H9 (cell line): Measurements from ENCODE around the gene BHLHE41. TPM values are rescaled to one million over a fixed set of nuclear protein-coding genes. Genes with fewer than 3 reads are reported as not detected.
A peak's percentile ranks its signal among the peaks of the same experiment; 100 is the strongest.

ENCODE experiments used
- DNase-seq: peaks from one replicate; pipeline ENCODE4 v3.0.0-alpha.2; 2017
- H2AFZ ChIP-seq: one replicate; pipeline ENCODE4 v1.6.1; 2013; ENCODE audit warnings: mild to moderate bottlenecking, low read length, control low read depth, moderate library complexity
- H2AK5ac ChIP-seq: 2 replicates; pipeline ENCODE4 v1.6.1; 2013; ENCODE audit warnings: low read length, control low read depth, mixed read lengths; ENCODE audit not compliant: insufficient read length
- H2BK120ac ChIP-seq: one replicate; pipeline ENCODE4 v1.6.1; 2013; ENCODE audit warnings: low read depth, mild to moderate bottlenecking, low read length, control low read depth, inconsistent platforms; ENCODE audit not compliant: poor library complexity, severe bottlenecking
- H2BK12ac ChIP-seq: 2 replicates; pipeline ENCODE4 v1.6.1; 2013; ENCODE audit warnings: low read length, control low read depth, mixed read lengths, low read depth; ENCODE audit not compliant: insufficient read length
- H2BK15ac ChIP-seq: 2 replicates; pipeline ENCODE4 v1.6.1; 2013; ENCODE audit warnings: low read depth, low read length, control low read depth
- H2BK20ac ChIP-seq: one replicate; pipeline ENCODE4 v1.6.1; 2013; ENCODE audit warnings: low read depth, mild to moderate bottlenecking, low read length, control low read depth, inconsistent platforms; ENCODE audit not compliant: poor library complexity, severe bottlenecking
- H2BK5ac ChIP-seq: 2 replicates; pipeline ENCODE4 v1.6.1; 2013; ENCODE audit warnings: low read length, control low read depth, mixed read lengths; ENCODE audit not compliant: insufficient read length
- H3K14ac ChIP-seq: 2 replicates; pipeline ENCODE4 v1.6.1; 2013; ENCODE audit warnings: low read length, control low read depth; ENCODE audit not compliant: insufficient read depth
- H3K18ac ChIP-seq: 2 replicates; pipeline ENCODE4 v1.6.1; 2013; ENCODE audit warnings: low read depth, mild to moderate bottlenecking, mixed read lengths, low read length, control low read depth; ENCODE audit not compliant: insufficient read length
- H3K23ac ChIP-seq: 2 replicates; pipeline ENCODE4 v1.6.1; 2013; ENCODE audit warnings: low read length, control low read depth, mixed read lengths, low read depth; ENCODE audit not compliant: insufficient read length
- H3K23me2 ChIP-seq: 2 replicates; pipeline ENCODE4 v1.6.1; 2013; ENCODE audit warnings: low read depth, mild to moderate bottlenecking, mixed read lengths, low read length, control low read depth; ENCODE audit not compliant: insufficient read length, poor library complexity, severe bottlenecking
- H3K27ac ChIP-seq: 2 replicates; pipeline ENCODE4 v1.5.1; 2013; ENCODE audit warnings: low read length, control low read depth, mixed read lengths, low read depth; ENCODE audit not compliant: insufficient read length
- H3K27me3 ChIP-seq: 2 replicates; pipeline ENCODE4 v1.6.1; 2013; ENCODE audit warnings: low read length, control low read depth, inconsistent platforms; ENCODE audit not compliant: insufficient read depth
- H3K4ac ChIP-seq: 2 replicates; pipeline ENCODE4 v1.6.1; 2013; ENCODE audit warnings: low read depth, mild to moderate bottlenecking, control low read depth, inconsistent platforms, low read length, moderate library complexity
- H3K4me1 ChIP-seq: 2 replicates; pipeline ENCODE4 v1.6.1; 2013; ENCODE audit warnings: low read length, control low read depth, inconsistent platforms; ENCODE audit not compliant: insufficient read depth
- H3K4me2 ChIP-seq: 2 replicates; pipeline ENCODE4 v1.6.1; 2013; ENCODE audit warnings: low read length, control low read depth, mixed read lengths; ENCODE audit not compliant: insufficient read length, insufficient read depth
- H3K56ac ChIP-seq: 2 replicates; pipeline ENCODE4 v1.6.1; 2013; ENCODE audit warnings: low read depth, mild to moderate bottlenecking, mixed read lengths, low read length, control low read depth; ENCODE audit not compliant: insufficient read length
- H3K79me1 ChIP-seq: 2 replicates; pipeline ENCODE4 v1.6.1; 2013; ENCODE audit warnings: low read depth, mild to moderate bottlenecking, moderate library complexity, low read length, control low read depth, inconsistent platforms; ENCODE audit not compliant: insufficient read depth, poor library complexity, severe bottlenecking
- H3K79me2 ChIP-seq: 2 replicates; pipeline ENCODE4 v1.6.1; 2013; ENCODE audit warnings: low read length, control low read depth, inconsistent platforms; ENCODE audit not compliant: insufficient read depth
- H3K9ac ChIP-seq: 2 replicates; pipeline ENCODE4 v1.6.1; 2013; ENCODE audit warnings: low read length, control low read depth, mixed read lengths; ENCODE audit not compliant: insufficient read length; ENCODE audit errors: extremely low read depth
- H3K9me3 ChIP-seq: one replicate; pipeline ENCODE4 v1.6.1; 2013; ENCODE audit warnings: low read depth, low read length, inconsistent platforms; ENCODE audit not compliant: control insufficient read depth
- H3T11ph ChIP-seq: one replicate; pipeline ENCODE4 v1.6.1; 2013; ENCODE audit warnings: mild to moderate bottlenecking, low read length, control low read depth, inconsistent platforms
- H4K20me1 ChIP-seq: one replicate; pipeline ENCODE4 v1.6.1; 2013; ENCODE audit not compliant: control insufficient read depth, insufficient read length, insufficient read depth
- H4K5ac ChIP-seq: 2 replicates; pipeline ENCODE4 v1.6.1; 2013; ENCODE audit warnings: low read depth, mild to moderate bottlenecking, mixed read lengths, low read length, control low read depth; ENCODE audit not compliant: insufficient read length
- H4K8ac ChIP-seq: replicated peaks from 2 replicates; pipeline ENCODE4 v1.6.1; 2013; ENCODE audit warnings: low read length, control low read depth, mixed read lengths, low read depth; ENCODE audit not compliant: insufficient read length
- H4K91ac ChIP-seq: 2 replicates; pipeline ENCODE4 v1.6.1; 2013; ENCODE audit warnings: low read depth, mild to moderate bottlenecking, moderate library complexity, mixed read lengths, low read length, control low read depth; ENCODE audit not compliant: insufficient read length
- H3K27ac Mint-ChIP-seq, 3 experiments: 2 replicates in 2 of 3; 3 replicates in 1 of 3; pipeline ENCODE4 v1.8.0; 2020 to 2021; ENCODE audit warnings: mixed read lengths in 3 of 3, mild to moderate bottlenecking in 1 of 3, moderate library complexity in 1 of 3
- H3K27me3 Mint-ChIP-seq: 2 replicates; pipeline ENCODE4 v1.8.0; 2021; ENCODE audit warnings: low read depth, mild to moderate bottlenecking, moderate library complexity, mixed read lengths
- H3K36me3 Mint-ChIP-seq, 3 experiments: 2 replicates in 2 of 3; 3 replicates in 1 of 3; pipeline ENCODE4 v1.8.0; 2020 to 2021; ENCODE audit warnings: low read depth in 3 of 3, mixed read lengths in 3 of 3; ENCODE audit not compliant: insufficient read depth in 1 of 3
- H3K4me1 Mint-ChIP-seq, 2 experiments: 2 replicates each; pipeline ENCODE4 v1.8.0; 2020; ENCODE audit warnings: mixed read lengths in 2 of 2
- H3K4me3 Mint-ChIP-seq, 2 experiments: 2 replicates in 1 of 2; 3 replicates in 1 of 2; pipeline ENCODE4 v1.8.0; 2020 to 2021; ENCODE audit warnings: mild to moderate bottlenecking in 2 of 2, mixed read lengths in 2 of 2, moderate library complexity in 1 of 2
- H3K9me3 Mint-ChIP-seq, 2 experiments: 2 replicates in 1 of 2; 3 replicates in 1 of 2; pipeline ENCODE4 v1.8.0; 2020; ENCODE audit warnings: mild to moderate bottlenecking in 2 of 2, mixed read lengths in 2 of 2, moderate library complexity in 1 of 2
- CTCF ChIP-seq: fragments of 200-600 bp; sonication (generic); conservative IDR thresholded peaks from 3 replicates; pipeline ENCODE4 v1.8.0; 2021; ENCODE audit warnings: antibody characterized with exemption, mild to moderate bottlenecking
- WGBS: extraction: QIAGEN DNeasy Blood & Tissue Kit; methylation state at CpG from one replicate; pipeline ENCODE4 v1.1.7; 2013; ENCODE audit warnings: missing lambda C conversion rate, low lambda C conversion rate, mixed read lengths; ENCODE audit not compliant: insufficient read length; ENCODE audit errors: extremely low coverage; 5-methylcytosine and 5-hydroxymethylcytosine counted together
- total RNA-seq: library from RNA; stranded (reverse); gene quantifications from 2 replicates; pipeline ENCODE4 v1.2.1, GENCODE V29; 2021

Gene BHLHE41
- total RNA-seq, 1 experiment from 2014 or later, result 0.33 TPM

DNA sequence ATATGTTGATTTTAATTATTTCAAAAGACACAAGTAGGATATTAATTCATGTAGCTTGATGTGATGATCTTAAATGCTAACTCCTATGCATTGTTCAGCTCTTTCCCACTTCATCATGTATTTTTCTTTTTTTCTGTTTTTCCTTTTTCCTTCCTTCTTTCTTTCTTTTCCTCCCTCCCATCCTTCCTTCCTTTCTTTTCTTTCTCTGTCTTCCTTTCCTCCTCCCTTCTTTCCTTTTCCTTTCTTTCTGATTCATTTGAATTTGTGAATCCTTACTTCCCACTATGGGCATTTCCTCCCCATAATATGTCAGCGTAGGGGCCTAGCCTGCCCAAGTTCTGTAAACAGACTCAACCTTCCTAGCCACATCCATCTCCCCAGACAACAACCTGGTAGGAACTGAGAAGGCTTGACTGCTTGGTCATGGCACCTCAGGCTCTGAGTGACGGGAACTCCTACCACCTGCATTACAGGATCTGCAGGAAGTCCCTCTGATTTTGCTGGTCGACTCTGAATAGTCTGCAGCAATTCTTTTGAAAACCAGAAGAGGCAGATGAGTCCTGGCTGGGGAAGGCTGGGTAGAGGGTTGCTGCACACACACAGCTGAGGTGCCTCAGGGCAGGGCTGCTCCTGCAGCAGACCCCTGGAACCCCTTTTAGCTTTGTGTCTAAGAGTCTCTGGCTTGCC lies 33.4 kb upstream of the BHLHE41 start:
- no peak overlapping the region for H4K5ac ChIP-seq
- no peak for TF ChIP-seq CTCF
- no peak overlapping the region for H3K14ac ChIP-seq
- H3K4me1 ChIP-seq, result no peaks in the 10 kb centered on the region
- H3K79me1 ChIP-seq, result no peaks in the 10 kb centered on the region
- no peak overlapping the region for H3T11ph ChIP-seq
- no peak overlapping the region for H2BK120ac ChIP-seq
- no peaks in the 10 kb centered on the region for H3K9me3 ChIP-seq
- Mint-ChIP-seq H3K4me3 (no peak overlapping the region), H3K4me1 (peaks cover 12 to 20% of the 10 kb centered on the region in 2 experiments), H3K27ac (no peak overlapping the region), H3K36me3 (no peaks in the 10 kb centered on the region), H3K9me3 (no peaks in the 10 kb centered on the region), H3K27me3 (peaks cover 5% of the 10 kb centered on the region; the same call in 1 of the 2 replicates)
- no peak overlapping the region for H3K23ac ChIP-seq
- no peak overlapping the region for H3K4me2 ChIP-seq
- no peak overlapping the region for H2AFZ ChIP-seq
- peak; percentile 69 for DNase-seq
- H3K18ac ChIP-seq, result no peak overlapping the region
- no peaks in the 10 kb centered on the region for H3K27me3 ChIP-seq
- H3K27ac ChIP-seq, result no peak overlapping the region
- H4K8ac ChIP-seq, result no peak overlapping the region
- H2BK20ac ChIP-seq, result no peak overlapping the region
- H3K23me2 ChIP-seq, result no peaks in the 10 kb centered on the region
- H2BK5ac ChIP-seq, result no peak overlapping the region
- H3K4ac ChIP-seq, result no peak overlapping the region
- no peak overlapping the region for H2BK15ac ChIP-seq
- H4K91ac ChIP-seq, result no peak overlapping the region
- H3K79me2 ChIP-seq, result no peaks in the 10 kb centered on the region
- no peak overlapping the region for H3K56ac ChIP-seq
- no peaks in the 10 kb centered on the region for H4K20me1 ChIP-seq
- H3K9ac ChIP-seq, result no peak overlapping the region
- no CpG with 5 or more reads among the region's 3 CpGs for WGBS
- no peak overlapping the region for H2BK12ac ChIP-seq
- no peak overlapping the region for H2AK5ac ChIP-seq
